CD4-positive, alpha-beta T cell treated with Interleukin-1 beta for 1 hour (primary cell): Measurements from ENCODE around the gene PATJ.
A peak's percentile ranks its signal among the peaks of the same experiment; 100 is the strongest.
"Not testable (repeated sequence)": the region's sequence is repeated elsewhere in the genome, so short reads cannot be mapped to it uniquely, and the experiment has no call there.

Source experiments
- DNase-seq, 2 donors: peaks; one replicate each; pipeline ENCODE4 v3.0.0-alpha.2; 2020 to 2022

Gene PATJ

GRCh38 chr1:61837607-61838006, 95.3 kb downstream of the PATJ start:
- not testable (repeated sequence) for DNase-seq

- no peak for DNase-seq
Measured at GRCh38 chr1:61839679-61840078, 97.4 kb downstream of the PATJ start.

- DNase-seq = no peak
Measured at GRCh38 chr1:61842036-61842435, 99.8 kb downstream of the PATJ start.

GRCh38 chr1:61842863-61843514, 100.7 kb downstream of the PATJ start:
- no peak for DNase-seq

- DNase-seq = no peak
Measured at GRCh38 chr1:61844006-61844405, 101.7 kb downstream of the PATJ start.

- DNase-seq = not testable (repeated sequence)
Measured at GRCh38 chr1:61844664-61845063, 102.4 kb downstream of the PATJ start.

GRCh38 chr1:61851235-61851634, 109.0 kb downstream of the PATJ start:
- no peak for DNase-seq

- DNase-seq = peak in 1 of 2 donors; percentile 62
Measured at GRCh38 chr1:61851849-61852669, 109.8 kb downstream of the PATJ start.

- no peak for DNase-seq
Measured at GRCh38 chr1:61852670-61853015, 110.4 kb downstream of the PATJ start.

- DNase-seq = no peak
Measured at GRCh38 chr1:61853583-61853982, 111.3 kb downstream of the PATJ start.

- DNase-seq = no peak
Measured at GRCh38 chr1:61864489-61864888, 122.2 kb downstream of the PATJ start.

GRCh38 chr1:61865646-61866220, 123.5 kb downstream of the PATJ start:
- no peak for DNase-seq

GRCh38 chr1:61869691-61870109, 127.4 kb downstream of the PATJ start:
- no peak for DNase-seq

GRCh38 chr1:61872206-61872605, 129.9 kb downstream of the PATJ start:
- no peak for DNase-seq

- DNase-seq = no peak
Measured at GRCh38 chr1:61873581-61873980, 131.3 kb downstream of the PATJ start.

- DNase-seq = no peak
Measured at GRCh38 chr1:61873994-61874393, 131.7 kb downstream of the PATJ start.

- DNase-seq = no peak
Measured at GRCh38 chr1:61875198-61875597, 132.9 kb downstream of the PATJ start.

GRCh38 chr1:61879887-61880474, 137.7 kb downstream of the PATJ start:
- not testable (repeated sequence) for DNase-seq

- no peak for DNase-seq
Measured at GRCh38 chr1:61887076-61887867, 145.0 kb downstream of the PATJ start.

GRCh38 chr1:61887931-61888564, 145.8 kb downstream of the PATJ start:
- DNase-seq = no peak

- no peak for DNase-seq
Measured at GRCh38 chr1:61888808-61889207, 146.5 kb downstream of the PATJ start.

- DNase-seq = not testable (repeated sequence)
Measured at GRCh38 chr1:61890435-61890834, 148.2 kb downstream of the PATJ start.
